Naive thymus-derived CD4-positive, alpha-beta T cell (primary cell): ENCODE measurements around the gene SLC6A13. TPM values are rescaled to one million over a fixed set of nuclear protein-coding genes. Genes with fewer than 3 reads are reported as not detected.
"Not testable (repeated sequence)": the region's sequence is repeated elsewhere in the genome, so short reads cannot be mapped to it uniquely, and the experiment has no call there.

Source experiments
- ATAC-seq: fragments of 150-1000 bp; cut with Tn5 transposase; 2 replicates; pipeline ENCODE4 v1.10.0; 2021; ENCODE audit warnings: mild to moderate bottlenecking, moderate library complexity
- CTCF ChIA-PET: fragments of 350-600 bp; sonication (Branson Sonifier 250); formaldehyde crosslinking; loops from one replicate; lab custom pipeline; 2021; ENCODE audit warnings: antibody characterized with exemption; lab: Charles Lee
- POLR2A ChIA-PET: fragments of 350-600 bp; sonication (Branson Sonifier 250); formaldehyde crosslinking; loops from one replicate; lab custom pipeline; 2021; ENCODE audit warnings: antibody characterized with exemption, inconsistent platforms; lab: Charles Lee
- DNase-seq, 9 donors: peaks; one replicate each; pipeline versions ENCODE4 v3.0.0 to v3.0.0-alpha.2; 2020 to 2022; ENCODE audit warnings: mixed read lengths in 1 of 9
- H3K27ac ChIP-seq: one replicate; pipeline ENCODE4 v1.7.0; 2013; ENCODE audit warnings: mild to moderate bottlenecking, low read depth, low read length, moderate library complexity
- H3K27me3 ChIP-seq, 2 donors: one replicate each; pipeline ENCODE4 v1.7.0; 2013; ENCODE audit warnings: low read length in 2 of 2, mild to moderate bottlenecking in 2 of 2, moderate library complexity in 2 of 2; ENCODE audit not compliant: control insufficient read depth in 2 of 2, insufficient read depth in 2 of 2
- H3K36me3 ChIP-seq, 3 experiments: 1 replicate in 2 of 3; 2 replicates in 1 of 3; pipeline ENCODE4 v1.7.0; 2013; ENCODE audit warnings: low read length in 3 of 3, mild to moderate bottlenecking in 3 of 3, moderate library complexity in 1 of 3; ENCODE audit not compliant: insufficient read depth in 3 of 3, control insufficient read depth in 2 of 3
- H3K4me1 ChIP-seq, 2 donors: one replicate each; pipeline ENCODE4 v1.7.0; 2013; ENCODE audit warnings: low read length in 2 of 2, mild to moderate bottlenecking in 2 of 2, moderate library complexity in 1 of 2; ENCODE audit not compliant: control insufficient read depth in 2 of 2, insufficient read depth in 2 of 2
- H3K4me3 ChIP-seq: 2 replicates; pipeline ENCODE4 v1.7.0; 2013; ENCODE audit warnings: mild to moderate bottlenecking, low read length
- H3K9me3 ChIP-seq, 3 experiments: 1 replicate in 2 of 3; 2 replicates in 1 of 3; pipeline ENCODE4 v1.7.0; 2013; ENCODE audit warnings: low read length in 3 of 3; ENCODE audit not compliant: control insufficient read depth in 2 of 3
- H3K27ac Mint-ChIP-seq, 9 donors: one replicate each; pipeline ENCODE4 v1.8.0; 2020 to 2022; ENCODE audit warnings: mixed read lengths in 9 of 9, mild to moderate bottlenecking in 8 of 9, moderate library complexity in 5 of 9, inconsistent platforms in 2 of 9
- H3K27me3 Mint-ChIP-seq, 5 donors: one replicate each; pipeline ENCODE4 v1.8.0; 2021 to 2022; ENCODE audit warnings: mixed read lengths in 5 of 5, mild to moderate bottlenecking in 1 of 5
- H3K36me3 Mint-ChIP-seq, 5 donors: one replicate each; pipeline ENCODE4 v1.8.0; 2020 to 2022; ENCODE audit warnings: mixed read lengths in 5 of 5, mild to moderate bottlenecking in 3 of 5, inconsistent platforms in 1 of 5
- H3K4me1 Mint-ChIP-seq, 7 donors: one replicate each; pipeline ENCODE4 v1.8.0; 2020 to 2022; ENCODE audit warnings: mixed read lengths in 7 of 7, mild to moderate bottlenecking in 3 of 7, inconsistent platforms in 1 of 7
- H3K4me3 Mint-ChIP-seq, 10 donors: one replicate each; pipeline ENCODE4 v1.8.0; 2020 to 2022; ENCODE audit warnings: mild to moderate bottlenecking in 10 of 10, mixed read lengths in 10 of 10, moderate library complexity in 6 of 10, inconsistent platforms in 2 of 10
- H3K9me3 Mint-ChIP-seq, 11 donors: one replicate each; pipeline ENCODE4 v1.8.0; 2020 to 2022; ENCODE audit warnings: mixed read lengths in 11 of 11, mild to moderate bottlenecking in 4 of 11, inconsistent platforms in 1 of 11, moderate library complexity in 1 of 11
- intact Hi-C, 2 donors: fragments of 100-400 bp; cut with micrococcal nuclease; formaldehyde crosslinking; loops; one replicate each; pipeline ENCODE4 v1.15.1; 2023
- polyA plus RNA-seq, 2 donors: library from polyadenylated mRNA; unstranded; fragments of 300-500 nt; fragmentation: Illumina TruSeq; gene quantifications; one replicate each; pipeline ENCODE4 v1.2.3, GENCODE V29; 2021
- total RNA-seq, 6 experiments: library from RNA in 5 of 6; stranded (reverse) in 5 of 6; gene quantifications; 1 replicate in 5 of 6; 2 replicates in 1 of 6; pipeline ENCODE4 v1.2.3 and lab custom pipeline; 2021 to 2026

The SLC6A13 gene
- total and polyA plus RNA-seq, 7 experiments from 2014 or later = 0.61 to 1.5 (median 0.74) TPM; not detected in 3

DNA sequence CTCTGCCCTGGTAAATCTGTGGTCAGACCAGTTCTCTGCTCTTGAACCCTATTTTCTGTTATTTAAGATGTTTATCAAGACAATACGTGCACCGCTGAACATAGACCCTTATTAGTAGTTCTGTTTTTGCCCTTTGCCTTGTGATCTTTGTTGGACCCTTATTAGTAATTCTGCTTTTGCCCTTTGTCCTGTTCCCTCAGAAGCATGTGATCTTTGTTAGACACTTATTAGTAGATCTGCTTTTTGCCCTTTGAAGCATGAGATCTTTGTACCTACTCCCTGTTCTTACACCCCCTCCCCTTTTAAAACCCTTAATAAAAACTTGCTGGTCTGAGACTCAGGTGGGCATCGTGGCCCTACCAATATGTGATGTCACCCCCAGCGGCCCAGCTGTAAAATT, 26.7 kb downstream of the SLC6A13 start:
- H3K36me3 Mint-ChIP-seq, H3K27ac ChIP-seq, H3K4me3 Mint-ChIP-seq, H3K27ac Mint-ChIP-seq, H3K4me1 ChIP-seq, intact Hi-C loops, CTCF ChIA-PET, H3K4me3 ChIP-seq, ATAC-seq, DNase-seq, H3K27me3 ChIP-seq, H3K36me3 ChIP-seq, H3K4me1 Mint-ChIP-seq, POLR2A ChIA-PET: not testable (repeated sequence)
- Mint-ChIP-seq H3K9me3 (peaks cover 0 to 34% (median 11%) of the 10 kb centered on the region in 11 donors), H3K27me3 (peaks cover 0 to 18% (median 8%) of the 10 kb centered on the region in 5 donors)
- H3K9me3 ChIP-seq = peaks cover 0 to 17% (median 0%) of the 10 kb centered on the region in 3 experiments

DNA sequence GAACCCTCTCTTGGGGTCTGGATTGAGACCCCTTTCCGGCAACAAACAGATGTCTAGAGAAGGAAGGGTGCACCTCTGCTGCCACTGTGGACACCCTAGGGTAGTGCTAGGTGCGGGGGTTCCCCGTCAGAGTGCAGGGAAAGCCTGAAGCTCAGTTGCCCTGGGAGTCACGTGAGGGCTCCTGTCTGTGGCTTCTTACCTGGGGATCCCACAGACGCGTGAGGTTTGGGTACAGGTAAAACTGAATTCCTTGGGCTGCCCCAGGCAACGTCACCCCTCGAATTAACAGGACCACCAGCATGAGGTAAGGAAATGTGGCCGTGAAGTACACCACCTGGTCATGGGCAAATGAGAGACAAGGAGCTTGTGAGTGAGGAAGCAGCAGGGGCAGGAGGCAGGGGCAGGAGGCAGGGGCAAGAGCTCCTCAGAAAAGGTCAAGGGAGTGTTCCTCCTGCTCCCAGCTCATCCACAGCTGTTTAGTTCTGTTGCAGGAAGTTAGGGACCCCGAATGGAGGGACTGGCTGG, 27.7 kb downstream of the SLC6A13 start:
- peaks cover 0 to 1% (median 0%) of the 10 kb centered on the region in 7 donors for H3K4me1 Mint-ChIP-seq
- Histone ChIP-seq H3K36me3 (no peaks in the 10 kb centered on the region), H3K4me1 (no peaks in the 10 kb centered on the region), H3K4me3 (no peak overlapping the region), H3K9me3 (peaks cover 0 to 17% (median 0%) of the 10 kb centered on the region in 3 experiments), H3K27me3 (no peaks in the 10 kb centered on the region), H3K27ac (no peak overlapping the region)
- ChIA-PET POLR2A (no interaction called here), CTCF (no interaction called here)
- DNase-seq (no peak), ATAC-seq (no peak)
- H3K27ac Mint-ChIP-seq = no peak overlapping the region
- peaks cover 0 to 34% (median 11%) of the 10 kb centered on the region in 11 donors for H3K9me3 Mint-ChIP-seq
- intact Hi-C loops = no loop called here
- peaks cover 0 to 13% (median 8%) of the 10 kb centered on the region in 5 donors for H3K27me3 Mint-ChIP-seq
- H3K4me3 Mint-ChIP-seq = peak overlapping the region in 1 of 10 donors; percentile 16
- peaks cover 0 to 8% (median 4%) of the 10 kb centered on the region in 5 donors for H3K36me3 Mint-ChIP-seq

DNA sequence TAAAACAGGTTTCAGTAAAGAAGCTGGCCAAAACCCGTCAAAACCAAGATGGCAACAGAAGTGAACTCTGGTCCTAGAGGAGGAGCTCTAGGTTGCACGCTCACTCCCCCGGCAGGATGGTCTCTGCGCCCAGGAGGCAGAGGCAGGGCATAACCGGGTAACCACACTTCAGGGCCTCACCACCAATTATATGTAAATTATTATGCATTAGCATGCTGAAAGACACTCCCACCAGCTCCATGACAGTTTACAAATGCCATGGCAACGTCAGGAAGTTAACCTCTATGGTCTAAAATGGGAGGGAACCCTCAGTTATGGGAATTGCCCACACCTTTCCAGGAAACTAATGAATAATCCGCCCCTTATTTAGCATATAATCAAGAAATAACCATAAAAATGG, 28.6 kb downstream of the SLC6A13 start:
- intact Hi-C loops = no loop called here
- DNase-seq = no peak

DNA sequence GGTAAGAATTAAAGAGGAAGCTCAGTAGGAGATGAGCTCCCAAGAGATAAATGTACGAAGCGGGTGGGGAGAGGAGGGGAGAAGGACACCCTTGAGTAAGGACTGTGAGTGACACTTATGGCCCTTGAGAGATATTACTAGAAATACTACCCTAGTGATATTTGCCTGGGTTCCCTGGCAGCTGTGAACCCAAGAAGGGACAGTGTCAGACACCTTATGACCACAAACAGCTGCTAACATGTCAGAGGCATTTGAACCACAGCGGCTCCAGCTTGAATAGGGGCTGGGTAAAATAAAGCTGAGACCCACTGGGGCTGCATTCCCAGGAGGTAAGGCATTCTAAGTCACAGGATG, 29.0 kb downstream of the SLC6A13 start:
- peaks cover 0 to 9% (median 3%) of the 10 kb centered on the region in 5 donors for H3K27me3 Mint-ChIP-seq
- POLR2A ChIA-PET = no interaction called here
- ATAC-seq = no peak
- H3K4me3 Mint-ChIP-seq = no peak overlapping the region
- no peak overlapping the region for H3K27ac Mint-ChIP-seq
- Histone ChIP-seq H3K9me3 (peaks cover 0 to 17% (median 0%) of the 10 kb centered on the region in 3 experiments), H3K4me3 (no peak overlapping the region), H3K36me3 (no peaks in the 10 kb centered on the region), H3K4me1 (no peaks in the 10 kb centered on the region), H3K27me3 (no peaks in the 10 kb centered on the region), H3K27ac (no peak overlapping the region)
- peaks cover 0 to 8% (median 4%) of the 10 kb centered on the region in 5 donors for H3K36me3 Mint-ChIP-seq
- no peak for DNase-seq
- intact Hi-C loops = no loop called here
- CTCF ChIA-PET = no interaction called here
- peaks cover 0 to 1% (median 0%) of the 10 kb centered on the region in 7 donors for H3K4me1 Mint-ChIP-seq
- peaks cover 0 to 34% (median 11%) of the 10 kb centered on the region in 11 donors for H3K9me3 Mint-ChIP-seq

More for the DNA sequence above, 28.6 kb downstream of the SLC6A13 start:
- Histone ChIP-seq H3K9me3 (peaks cover 0 to 17% (median 0%) of the 10 kb centered on the region in 3 experiments), H3K4me1 (no peaks in the 10 kb centered on the region), H3K4me3 (no peak overlapping the region), H3K27me3 (no peaks in the 10 kb centered on the region), H3K36me3 (no peaks in the 10 kb centered on the region), H3K27ac (no peak overlapping the region)
- CTCF ChIA-PET = no interaction called here
- no peak for ATAC-seq
- POLR2A ChIA-PET = no interaction called here
- H3K4me1 Mint-ChIP-seq = peaks cover 0 to 1% (median 0%) of the 10 kb centered on the region in 7 donors
- no peak overlapping the region for H3K4me3 Mint-ChIP-seq
- H3K36me3 Mint-ChIP-seq = peaks cover 0 to 8% (median 4%) of the 10 kb centered on the region in 5 donors
- peaks cover 0 to 10% (median 3%) of the 10 kb centered on the region in 5 donors for H3K27me3 Mint-ChIP-seq
- H3K9me3 Mint-ChIP-seq = peaks cover 0 to 34% (median 11%) of the 10 kb centered on the region in 11 donors
- H3K27ac Mint-ChIP-seq = no peak overlapping the region

DNA sequence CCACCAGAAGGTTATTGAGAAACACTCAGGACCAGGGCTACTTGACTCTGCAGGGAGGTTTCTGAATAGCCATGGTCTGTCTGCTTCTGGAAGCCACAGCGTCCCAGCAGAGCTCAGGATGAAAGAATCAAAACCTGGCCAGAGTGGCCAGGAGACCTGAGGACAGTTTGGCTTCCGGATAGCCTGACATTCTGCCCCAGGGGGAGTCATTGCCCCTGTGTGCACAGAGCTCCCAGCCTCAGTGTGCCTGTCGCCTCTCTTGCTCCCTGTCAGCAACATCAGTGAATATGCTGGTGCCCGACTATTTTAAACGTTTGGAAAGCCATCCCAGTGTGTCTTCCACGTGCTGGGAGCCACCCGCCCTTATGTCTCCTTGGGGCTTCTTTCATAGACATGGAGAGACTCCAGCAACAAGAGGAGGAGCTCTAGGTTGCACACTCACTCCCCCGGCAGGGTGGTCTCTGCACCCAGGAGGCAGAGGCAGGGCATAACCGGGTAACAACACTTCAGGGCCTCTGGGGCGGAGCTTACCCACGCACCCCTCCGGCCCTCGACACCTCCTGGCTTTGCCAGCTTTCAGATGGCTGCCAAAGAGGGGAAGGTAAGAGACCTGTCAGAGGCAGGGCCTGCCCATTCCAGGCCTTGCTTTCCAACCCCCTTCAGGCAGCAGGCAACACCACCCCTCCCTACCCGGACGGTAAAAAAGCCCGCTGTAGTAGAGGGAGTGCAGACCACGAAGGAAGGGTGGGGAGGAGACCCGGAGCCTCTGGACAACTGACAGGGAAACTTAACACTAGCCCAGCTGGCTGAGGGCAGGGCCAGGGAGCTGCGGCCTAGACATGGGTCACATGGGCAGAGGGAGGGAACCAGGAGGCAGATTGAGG, 29.7 kb downstream of the SLC6A13 start:
- Histone ChIP-seq H3K27ac (no peak overlapping the region), H3K27me3 (no peaks in the 10 kb centered on the region), H3K36me3 (no peaks in the 10 kb centered on the region), H3K4me1 (no peaks in the 10 kb centered on the region), H3K9me3 (peaks cover 0 to 17% (median 0%) of the 10 kb centered on the region in 3 experiments), H3K4me3 (no peak overlapping the region)
- CTCF ChIA-PET = no interaction called here
- intact Hi-C loops = no loop called here
- Mint-ChIP-seq H3K4me3 (no peak overlapping the region), H3K9me3 (peaks cover 0 to 28% (median 11%) of the 10 kb centered on the region in 11 donors), H3K36me3 (peaks cover 0 to 8% (median 4%) of the 10 kb centered on the region in 5 donors), H3K4me1 (peaks cover 0 to 1% (median 0%) of the 10 kb centered on the region in 7 donors), H3K27ac (no peak overlapping the region), H3K27me3 (peaks cover 0 to 6% (median 4%) of the 10 kb centered on the region in 5 donors)
- POLR2A ChIA-PET = no interaction called here
- no peak for DNase-seq
- no peak for ATAC-seq

DNA sequence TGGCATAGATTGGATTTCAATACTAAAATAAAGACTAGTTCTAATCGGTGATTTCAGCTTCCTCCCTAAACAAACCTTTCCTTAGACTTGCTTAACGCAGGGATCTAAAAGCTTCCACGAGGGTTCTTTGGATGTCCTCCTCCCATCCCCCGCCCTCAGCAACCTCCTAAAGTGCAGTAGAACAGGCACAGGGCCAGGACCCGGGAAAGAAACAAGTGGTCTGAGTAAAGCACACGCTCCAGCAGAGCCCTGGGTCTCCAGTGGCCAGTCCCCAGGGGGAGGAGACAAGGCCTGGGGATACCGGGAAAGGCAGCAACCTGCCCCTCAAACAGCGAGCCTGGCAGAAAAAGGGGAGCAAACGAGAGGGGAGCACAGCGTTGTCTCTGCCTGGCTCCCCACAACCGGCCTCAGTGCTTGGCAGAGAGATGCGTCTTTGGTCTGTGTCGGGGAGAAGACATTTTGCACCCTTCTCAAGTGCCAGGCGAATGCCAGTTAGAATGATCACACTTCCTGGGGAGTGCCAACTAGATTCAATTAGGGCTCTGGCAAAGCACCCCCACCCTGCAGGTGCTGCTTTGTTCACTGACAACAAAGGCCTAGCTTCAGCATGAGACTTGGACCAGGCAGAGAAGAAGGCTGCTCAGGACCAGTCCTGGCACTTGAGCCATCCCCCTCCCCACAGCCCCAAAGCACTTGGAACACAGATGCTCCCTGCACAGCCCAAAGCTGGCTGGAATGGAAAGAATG, 31.5 kb downstream of the SLC6A13 start:
- Mint-ChIP-seq H3K27me3 (peaks cover 0 to 6% (median 4%) of the 10 kb centered on the region in 5 donors), H3K27ac (no peak overlapping the region), H3K36me3 (peaks cover 0 to 3% (median 0%) of the 10 kb centered on the region in 5 donors), H3K4me1 (peaks cover 0 to 1% (median 0%) of the 10 kb centered on the region in 7 donors), H3K4me3 (no peak overlapping the region), H3K9me3 (peaks cover 0 to 18% (median 7%) of the 10 kb centered on the region in 11 donors)
- ChIA-PET POLR2A (no interaction called here), CTCF (no interaction called here)
- no peaks in the 10 kb centered on the region for H3K36me3 ChIP-seq
- no peaks in the 10 kb centered on the region for H3K4me1 ChIP-seq
- intact Hi-C loops = no loop called here
- ATAC-seq (no peak), DNase-seq (no peak)
- H3K27me3 ChIP-seq = no peaks in the 10 kb centered on the region
- no peak overlapping the region for H3K4me3 ChIP-seq
- H3K9me3 ChIP-seq = peaks cover 0 to 8% (median 0%) of the 10 kb centered on the region in 3 experiments
- no peak overlapping the region for H3K27ac ChIP-seq
